ENCODE results near the gene ITGA3.

GRCh38 chr17:50094243-50094752 is 38.4 kb downstream of the ITGA3 start:
- TF ChIP-seq CTCF (IDR thresholded peaks at IDR 0.05) (peak; percentile 81 to 93 (median 91)), POLR2A (IDR thresholded peaks at IDR 0.05) (no peak)
